GM23338 (cell line): ENCODE data around the gene CCDC149. TPM values are rescaled to one million over a fixed set of nuclear protein-coding genes. Genes with fewer than 3 reads are reported as not detected.

ENCODE experiments used
- ATAC-seq: fragments of 200-7000 bp; cut with Tn5 transposase; 3 replicates; pipeline ENCODE4 v1.9.1; 2020
- DNase-seq: peaks from one replicate; pipeline ENCODE4 v3.0.0-alpha.2; 2015; ENCODE audit warnings: low spot score
- H2AFZ ChIP-seq: fragments of 200-600 bp; sonication (generic); 2 replicates; pipeline ENCODE4 v1.8.0; 2016; ENCODE audit warnings: antibody characterized with exemption, mild to moderate bottlenecking, moderate library complexity
- H3F3A ChIP-seq: fragments of 200-600 bp; sonication (generic); replicated peaks from 2 replicates; pipeline ENCODE4 v1.8.0; 2017; ENCODE audit warnings: antibody characterized with exemption, mixed run types, low read depth
- H3K27ac ChIP-seq: fragments of 200-600 bp; sonication (generic); 2 replicates; pipeline ENCODE4 v1.6.1; 2016; ENCODE audit warnings: low read depth
- H3K27me3 ChIP-seq: fragments of 200-600 bp; sonication (generic); 2 replicates; pipeline ENCODE4 v1.8.0; 2016; ENCODE audit warnings: mild to moderate bottlenecking, mixed run types, moderate library complexity; ENCODE audit not compliant: insufficient read depth
- H3K36me3 ChIP-seq: fragments of 200-600 bp; sonication (generic); 2 replicates; pipeline ENCODE4 v1.8.0; 2016; ENCODE audit warnings: mild to moderate bottlenecking; ENCODE audit not compliant: insufficient read depth
- H3K4me1 ChIP-seq: fragments of 200-600 bp; sonication (generic); 2 replicates; pipeline ENCODE4 v1.8.0; 2016; ENCODE audit warnings: mild to moderate bottlenecking, moderate library complexity; ENCODE audit not compliant: insufficient read depth
- H3K4me2 ChIP-seq: fragments of 200-600 bp; sonication (generic); 2 replicates; pipeline ENCODE4 v1.7.1; 2017; ENCODE audit warnings: mixed run types
- H3K4me3 ChIP-seq: fragments of 200-600 bp; sonication (generic); 2 replicates; pipeline ENCODE4 v1.6.1; 2016; ENCODE audit warnings: mixed run types
- H3K79me2 ChIP-seq: fragments of 200-600 bp; sonication (generic); replicated peaks from 2 replicates; pipeline ENCODE4 v1.8.0; 2017; ENCODE audit warnings: mild to moderate bottlenecking; ENCODE audit not compliant: insufficient read depth
- H3K9me2 ChIP-seq: fragments of 200-600 bp; sonication (generic); 2 replicates; pipeline ENCODE4 v1.8.0; 2017; ENCODE audit not compliant: insufficient read depth
- H4K20me1 ChIP-seq: fragments of 200-600 bp; sonication (generic); replicated peaks from 2 replicates; pipeline ENCODE4 v1.8.0; 2017; ENCODE audit warnings: mild to moderate bottlenecking; ENCODE audit not compliant: insufficient read depth
- H3K27ac Mint-ChIP-seq: 2 replicates; pipeline ENCODE4 v1.8.0; 2020; ENCODE audit warnings: inconsistent platforms, mild to moderate bottlenecking, moderate library complexity, mixed read lengths
- H3K27me3 Mint-ChIP-seq: 3 replicates; pipeline ENCODE4 v1.8.0; 2022; ENCODE audit warnings: low read depth, mild to moderate bottlenecking, moderate library complexity, mixed read lengths, inconsistent platforms; ENCODE audit not compliant: insufficient read depth, poor library complexity
- H3K36me3 Mint-ChIP-seq: 3 replicates; pipeline ENCODE4 v1.8.0; 2021; ENCODE audit warnings: low read depth, mild to moderate bottlenecking, inconsistent platforms, moderate library complexity, mixed read lengths
- H3K4me1 Mint-ChIP-seq: 3 replicates; pipeline ENCODE4 v1.8.0; 2020; ENCODE audit warnings: mild to moderate bottlenecking, inconsistent platforms, mixed read lengths
- H3K4me3 Mint-ChIP-seq: 3 replicates; pipeline ENCODE4 v1.8.0; 2021; ENCODE audit warnings: moderate library complexity, mild to moderate bottlenecking, inconsistent platforms, mixed read lengths
- H3K9me3 Mint-ChIP-seq: 3 replicates; pipeline ENCODE4 v1.8.0; 2020; ENCODE audit warnings: moderate library complexity, mild to moderate bottlenecking, inconsistent platforms, mixed read lengths
- JUNB ChIP-seq: IDR thresholded peaks from one replicate; pipeline ENCODE4 v1.6.1; 2016; ENCODE audit warnings: antibody characterized with exemption; ENCODE audit not compliant: unreplicated experiment
- REST ChIP-seq: IDR thresholded peaks from one replicate; pipeline ENCODE4 v1.6.1; 2018; ENCODE audit warnings: antibody characterized with exemption; ENCODE audit not compliant: unreplicated experiment
- polyA plus RNA-seq: library from polyadenylated mRNA; unstranded; fragments of >200 nt; fragmentation: Nextera tagmentation; extraction: Ambion mirVana; gene quantifications from 2 replicates; pipeline ENCODE4 v1.2.1, GENCODE V29; 2016
- total RNA-seq: library from RNA; depleted of rRNA; stranded (reverse); fragments of >200 nt; shearing (Covaris generic); gene quantifications from 2 replicates; pipeline ENCODE4 v1.2.3, GENCODE V29; 2014
- TF ChIP-seq, protein P1 (sequence below): fragments of 250-450 bp; sonication (Bioruptor Pico); IDR thresholded peaks from 2 replicates; pipeline ENCODE4 v1.5.0; 2020; ENCODE audit warnings: mild to moderate bottlenecking, moderate library complexity

Gene CCDC149
- total and polyA plus RNA-seq, 2 experiments from 2014 or later: 2.6 to 6.4 TPM

GRCh38 chr4:24835696-24836095, 77.1 kb downstream of the CCDC149 start (continued):
- TF ChIP-seq, protein P1, sequence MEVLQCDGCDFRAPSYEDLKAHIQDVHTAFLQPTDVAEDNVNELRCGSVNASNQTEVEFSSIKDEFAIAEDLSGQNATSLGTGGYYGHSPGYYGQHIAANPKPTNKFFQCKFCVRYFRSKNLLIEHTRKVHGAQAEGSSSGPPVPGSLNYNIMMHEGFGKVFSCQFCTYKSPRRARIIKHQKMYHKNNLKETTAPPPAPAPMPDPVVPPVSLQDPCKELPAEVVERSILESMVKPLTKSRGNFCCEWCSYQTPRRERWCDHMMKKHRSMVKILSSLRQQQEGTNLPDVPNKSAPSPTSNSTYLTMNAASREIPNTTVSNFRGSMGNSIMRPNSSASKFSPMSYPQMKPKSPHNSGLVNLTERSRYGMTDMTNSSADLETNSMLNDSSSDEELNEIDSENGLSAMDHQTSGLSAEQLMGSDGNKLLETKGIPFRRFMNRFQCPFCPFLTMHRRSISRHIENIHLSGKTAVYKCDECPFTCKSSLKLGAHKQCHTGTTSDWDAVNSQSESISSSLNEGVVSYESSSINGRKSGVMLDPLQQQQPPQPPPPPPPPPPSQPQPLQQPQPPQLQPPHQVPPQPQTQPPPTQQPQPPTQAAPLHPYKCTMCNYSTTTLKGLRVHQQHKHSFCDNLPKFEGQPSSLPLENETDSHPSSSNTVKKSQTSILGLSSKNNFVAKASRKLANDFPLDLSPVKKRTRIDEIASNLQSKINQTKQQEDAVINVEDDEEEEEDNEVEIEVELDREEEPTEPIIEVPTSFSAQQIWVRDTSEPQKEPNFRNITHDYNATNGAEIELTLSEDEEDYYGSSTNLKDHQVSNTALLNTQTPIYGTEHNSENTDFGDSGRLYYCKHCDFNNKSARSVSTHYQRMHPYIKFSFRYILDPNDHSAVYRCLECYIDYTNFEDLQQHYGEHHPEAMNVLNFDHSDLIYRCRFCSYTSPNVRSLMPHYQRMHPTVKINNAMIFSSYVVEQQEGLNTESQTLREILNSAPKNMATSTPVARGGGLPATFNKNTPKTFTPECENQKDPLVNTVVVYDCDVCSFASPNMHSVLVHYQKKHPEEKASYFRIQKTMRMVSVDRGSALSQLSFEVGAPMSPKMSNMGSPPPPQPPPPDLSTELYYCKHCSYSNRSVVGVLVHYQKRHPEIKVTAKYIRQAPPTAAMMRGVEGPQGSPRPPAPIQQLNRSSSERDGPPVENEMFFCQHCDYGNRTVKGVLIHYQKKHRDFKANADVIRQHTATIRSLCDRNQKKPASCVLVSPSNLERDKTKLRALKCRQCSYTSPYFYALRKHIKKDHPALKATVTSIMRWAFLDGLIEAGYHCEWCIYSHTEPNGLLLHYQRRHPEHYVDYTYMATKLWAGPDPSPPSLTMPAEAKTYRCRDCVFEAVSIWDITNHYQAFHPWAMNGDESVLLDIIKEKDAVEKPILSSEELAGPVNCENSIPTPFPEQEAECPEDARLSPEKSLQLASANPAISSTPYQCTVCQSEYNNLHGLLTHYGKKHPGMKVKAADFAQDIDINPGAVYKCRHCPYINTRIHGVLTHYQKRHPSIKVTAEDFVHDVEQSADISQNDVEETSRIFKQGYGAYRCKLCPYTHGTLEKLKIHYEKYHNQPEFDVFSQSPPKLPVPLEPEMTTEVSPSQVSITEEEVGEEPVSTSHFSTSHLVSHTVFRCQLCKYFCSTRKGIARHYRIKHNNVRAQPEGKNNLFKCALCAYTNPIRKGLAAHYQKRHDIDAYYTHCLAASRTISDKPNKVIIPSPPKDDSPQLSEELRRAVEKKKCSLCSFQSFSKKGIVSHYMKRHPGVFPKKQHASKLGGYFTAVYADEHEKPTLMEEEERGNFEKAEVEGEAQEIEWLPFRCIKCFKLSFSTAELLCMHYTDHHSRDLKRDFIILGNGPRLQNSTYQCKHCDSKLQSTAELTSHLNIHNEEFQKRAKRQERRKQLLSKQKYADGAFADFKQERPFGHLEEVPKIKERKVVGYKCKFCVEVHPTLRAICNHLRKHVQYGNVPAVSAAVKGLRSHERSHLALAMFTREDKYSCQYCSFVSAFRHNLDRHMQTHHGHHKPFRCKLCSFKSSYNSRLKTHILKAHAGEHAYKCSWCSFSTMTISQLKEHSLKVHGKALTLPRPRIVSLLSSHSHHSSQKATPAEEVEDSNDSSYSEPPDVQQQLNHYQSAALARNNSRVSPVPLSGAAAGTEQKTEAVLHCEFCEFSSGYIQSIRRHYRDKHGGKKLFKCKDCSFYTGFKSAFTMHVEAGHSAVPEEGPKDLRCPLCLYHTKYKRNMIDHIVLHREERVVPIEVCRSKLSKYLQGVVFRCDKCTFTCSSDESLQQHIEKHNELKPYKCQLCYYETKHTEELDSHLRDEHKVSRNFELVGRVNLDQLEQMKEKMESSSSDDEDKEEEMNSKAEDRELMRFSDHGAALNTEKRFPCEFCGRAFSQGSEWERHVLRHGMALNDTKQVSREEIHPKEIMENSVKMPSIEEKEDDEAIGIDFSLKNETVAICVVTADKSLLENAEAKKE (CRISPR knock-in tag): no peak

GRCh38 chr4:24831637-24832036, 81.2 kb downstream of the CCDC149 start:
- Histone ChIP-seq H2AFZ (no peak overlapping the region), H3K27ac (no peak overlapping the region), H3K27me3 (no peaks in the 10 kb centered on the region), H3K4me3 (no peak overlapping the region), H3F3A (no peaks in the 10 kb centered on the region), H3K4me2 (no peak overlapping the region), H3K36me3 (no peaks in the 10 kb centered on the region), H3K4me1 (no peaks in the 10 kb centered on the region), H3K79me2 (no peaks in the 10 kb centered on the region), H3K9me2 (peaks cover 12% of the 10 kb centered on the region; the same call in 1 of the 2 replicates), H4K20me1 (no peaks in the 10 kb centered on the region)
- ATAC-seq: no peak
- H3K4me1 Mint-ChIP-seq: no peaks in the 10 kb centered on the region
- H3K27ac Mint-ChIP-seq: no peak overlapping the region
- no peaks in the 10 kb centered on the region for H3K9me3 Mint-ChIP-seq
- TF ChIP-seq JUNB (no peak), REST (no peak)
- peaks cover 3% of the 10 kb centered on the region; the same call in 1 of the 3 replicates for H3K36me3 Mint-ChIP-seq
- peaks cover 3% of the 10 kb centered on the region for H3K27me3 Mint-ChIP-seq
- no peak overlapping the region for H3K4me3 Mint-ChIP-seq
- no peak for DNase-seq
